Activated gamma-delta T cell (primary cell): ENCODE measurements around the gene ORC1.
"Not testable (repeated sequence)": the region's sequence is repeated elsewhere in the genome, so short reads cannot be mapped to it uniquely, and the experiment has no call there.

Experiments used
- DNase-seq: peaks from one replicate; lab custom pipeline; 2025; lab: John Stamatoyannopoulos, UW

The ORC1 gene

DNA sequence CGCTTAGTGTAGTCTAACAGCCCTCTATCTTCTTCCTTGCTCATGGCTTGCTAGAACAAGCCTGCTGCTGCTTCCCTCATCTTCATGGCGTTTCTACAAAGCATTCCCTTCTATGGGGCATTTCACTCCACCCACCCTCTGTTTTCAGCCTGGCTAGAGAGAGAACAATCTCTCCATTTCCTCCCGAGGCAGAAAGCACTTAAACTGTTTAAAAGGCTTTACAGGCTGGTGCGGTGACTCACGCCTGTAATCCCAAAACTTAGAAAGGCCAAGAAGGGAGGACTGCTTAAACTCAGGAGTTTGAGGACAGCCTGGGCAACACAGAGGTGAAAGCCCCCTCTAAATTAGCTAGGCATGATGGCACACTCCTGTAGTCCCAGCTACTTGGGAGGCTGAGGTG is 17.8 kb downstream of the ORC1 start:
- no peak for DNase-seq

DNA sequence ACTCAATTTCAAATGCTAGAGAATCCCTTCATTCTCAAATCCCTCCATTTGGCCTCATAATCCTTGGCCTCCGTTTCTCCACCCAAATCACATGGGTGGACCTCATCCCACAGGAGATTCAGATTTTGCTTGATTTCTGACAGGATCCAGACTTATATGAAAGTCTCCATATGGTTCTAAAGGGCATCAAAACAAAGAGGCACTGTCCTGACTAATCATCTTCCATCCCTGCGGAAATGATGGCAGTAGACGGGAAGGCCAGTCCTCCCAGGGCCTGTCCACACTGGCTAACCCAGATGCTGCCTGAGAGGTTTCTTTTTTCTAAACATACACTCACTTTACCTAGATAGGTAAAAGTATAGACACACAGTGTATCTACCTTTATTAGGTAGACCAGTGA is 18.8 kb downstream of the ORC1 start:
- no peak for DNase-seq

- DNase-seq: not testable (repeated sequence)
These were observed 34.4 kb downstream of the ORC1 start for GRCh38 chr1:52369851-52370250.

DNA sequence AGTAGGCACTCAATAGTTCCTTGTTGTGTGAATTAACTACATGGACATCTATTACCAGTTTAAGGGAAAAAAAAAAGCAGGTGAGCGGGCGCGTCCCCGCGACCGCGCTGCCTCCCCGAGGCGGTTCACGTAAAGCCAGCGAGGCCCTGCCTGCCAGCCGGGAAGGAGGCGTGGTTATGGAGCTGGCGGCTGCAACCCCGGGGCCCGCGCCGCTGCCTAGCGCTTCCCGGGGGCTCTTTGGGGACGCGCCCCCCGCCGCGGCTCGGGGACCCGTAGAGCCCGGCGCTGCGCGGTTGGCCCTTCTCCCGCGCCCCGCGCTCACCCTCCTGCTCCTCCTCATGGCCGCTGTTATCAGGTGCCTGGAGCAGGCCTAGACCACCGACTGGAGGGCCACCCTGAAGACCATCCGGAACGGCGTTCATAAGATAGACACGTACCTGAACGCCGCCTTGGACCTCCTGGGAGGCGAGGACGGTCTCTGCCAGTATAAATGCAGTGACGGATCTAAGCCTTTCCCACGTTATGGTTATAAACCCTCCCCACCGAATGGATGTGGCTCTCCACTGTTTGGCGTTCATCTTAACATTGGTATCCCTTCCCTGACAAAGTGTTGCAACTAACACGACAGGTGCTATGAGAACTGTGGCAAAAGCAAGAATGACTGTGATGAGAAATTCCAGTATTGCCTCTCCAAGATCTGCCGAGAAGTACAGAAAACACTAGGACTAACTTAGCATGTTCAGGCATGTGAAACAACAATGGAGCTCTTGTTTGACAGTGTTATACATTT is 35.6 kb downstream of the ORC1 start:
- DNase-seq: peak; percentile 29

GRCh38 chr1:52367272-52367671 is 37.0 kb downstream of the ORC1 start:
- DNase-seq: no peak

- DNase-seq: no peak
These were observed 37.8 kb downstream of the ORC1 start for GRCh38 chr1:52366517-52366827.

DNA sequence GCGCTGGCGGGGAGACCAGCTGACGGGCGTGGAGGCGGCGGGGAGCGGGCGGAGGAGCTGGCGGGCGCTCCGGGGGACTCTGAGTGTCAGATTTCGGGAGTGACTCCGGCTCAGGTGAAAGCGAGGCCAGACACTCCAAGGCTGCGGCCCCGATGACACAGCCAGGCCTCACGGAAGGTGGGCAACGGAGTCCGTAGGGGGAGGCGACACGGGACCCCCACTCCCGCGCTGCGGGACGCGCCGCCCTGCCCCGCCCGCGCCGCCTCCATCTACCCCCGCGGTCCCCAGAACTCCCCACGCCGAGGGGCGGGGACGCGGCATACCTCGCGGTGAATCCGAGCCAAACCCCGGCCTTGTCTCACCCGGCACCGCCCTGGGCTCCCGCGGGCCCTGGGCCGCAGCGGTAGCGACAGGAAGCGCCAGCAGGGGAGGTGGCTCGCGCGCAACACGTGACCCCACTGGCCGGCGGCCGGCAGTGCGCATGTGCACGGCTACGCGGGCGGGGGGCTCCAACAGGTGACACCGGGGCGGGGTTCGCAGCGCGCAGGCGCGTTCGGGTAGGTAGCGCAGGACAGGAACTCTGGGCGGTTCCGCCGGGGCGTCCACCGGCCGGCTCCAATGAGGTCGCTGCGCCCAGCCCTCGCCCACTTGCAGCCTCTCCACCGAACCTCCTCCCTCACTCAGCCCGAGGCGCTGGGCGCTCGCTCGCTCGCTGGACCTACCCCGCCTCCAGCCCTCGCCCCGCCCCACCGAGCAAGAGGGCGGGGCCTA is 38.3 kb downstream of the ORC1 start, which contains the start of gene CC2D1B:
TSS of gene CC2D1B (minus strand) at position 460 of the 771 bp plus-strand sequence. CDS start 1,585 bp downstream, outside the sequence.
- peak; percentile 100 for DNase-seq

DNA sequence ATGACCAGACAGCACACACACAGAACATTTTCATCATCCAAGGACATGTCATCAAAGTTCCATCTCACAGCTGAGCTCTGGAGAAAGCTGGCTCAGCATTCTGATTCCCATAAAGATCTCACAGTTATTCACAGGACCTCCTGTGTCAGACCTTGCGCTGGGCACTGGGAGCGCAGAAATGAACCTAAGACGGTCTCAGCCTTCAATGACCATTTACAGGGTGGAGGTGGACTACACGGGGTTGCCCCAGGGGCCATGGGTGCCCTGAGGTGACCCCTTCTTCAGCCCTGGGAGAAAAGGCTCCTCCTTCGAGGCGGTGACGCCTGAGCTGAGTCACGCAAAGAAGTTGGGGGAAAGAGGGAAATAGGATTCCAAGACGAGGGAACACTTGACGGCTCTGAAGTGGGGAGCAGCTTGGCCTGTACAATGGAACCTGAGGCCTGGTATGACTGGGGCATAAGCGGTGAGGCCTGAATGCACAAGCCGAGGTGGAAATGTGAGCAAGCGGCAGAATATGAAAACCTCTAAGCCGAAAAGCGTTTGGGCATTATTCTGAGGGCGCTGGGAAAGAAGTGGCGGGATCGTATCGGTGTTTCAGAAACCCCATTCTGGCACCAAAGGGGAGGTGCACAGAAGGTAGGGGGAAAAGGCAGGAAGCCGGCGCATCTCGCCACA is 39.0 kb downstream of the ORC1 start:
- DNase-seq: no peak

DNA sequence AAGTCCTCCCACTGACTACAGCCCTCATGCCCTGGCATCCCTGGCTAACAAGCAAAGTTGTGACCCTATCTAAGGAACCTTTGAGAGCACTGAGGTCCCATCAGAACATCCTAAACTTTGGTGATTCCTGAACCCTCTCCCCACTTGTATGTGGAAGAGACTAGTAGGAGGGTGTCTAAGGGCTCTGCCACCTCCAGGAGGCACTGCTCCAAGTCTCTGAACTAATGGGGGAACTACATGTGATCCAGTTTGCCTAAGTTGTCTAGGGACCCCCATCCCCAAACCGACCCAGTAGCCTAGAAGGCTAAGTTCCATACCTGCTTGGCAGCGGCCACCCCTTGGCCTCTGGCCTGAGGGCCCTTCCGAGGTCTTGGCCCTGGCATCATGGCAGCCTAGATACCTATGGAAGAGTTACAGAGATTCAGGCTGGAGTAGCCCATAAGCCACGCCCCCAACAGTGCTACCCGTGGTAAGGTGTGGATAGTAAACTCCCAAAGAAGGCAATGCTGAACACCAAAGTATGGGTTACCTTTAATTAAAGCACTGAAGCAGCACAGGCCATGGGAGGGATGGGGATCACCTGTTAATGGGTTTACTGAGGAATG is 39.9 kb downstream of the ORC1 start:
- no peak for DNase-seq

DNA sequence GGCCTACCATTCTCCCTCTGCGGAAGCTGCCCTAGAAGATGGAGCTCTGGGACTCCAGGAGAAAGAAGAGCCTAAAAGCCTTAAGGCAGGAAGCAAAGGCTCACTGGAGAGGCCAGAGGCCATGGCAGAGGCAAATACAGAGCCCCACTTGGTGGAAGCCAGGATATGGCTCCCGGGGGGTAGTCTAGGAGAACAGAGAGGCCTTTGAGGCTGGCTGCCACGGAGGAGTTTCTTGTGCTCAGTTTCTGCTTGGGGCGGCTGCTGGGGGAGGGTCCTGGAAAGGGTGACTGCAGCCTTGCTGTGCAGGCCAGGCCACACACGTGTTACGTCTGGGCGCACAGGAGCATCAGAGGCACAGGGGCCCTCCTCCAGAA is 43.6 kb downstream of the ORC1 start:
- no peak for DNase-seq

- DNase-seq: no peak
These were observed 44.3 kb downstream of the ORC1 start for GRCh38 chr1:52359676-52360594.

DNA sequence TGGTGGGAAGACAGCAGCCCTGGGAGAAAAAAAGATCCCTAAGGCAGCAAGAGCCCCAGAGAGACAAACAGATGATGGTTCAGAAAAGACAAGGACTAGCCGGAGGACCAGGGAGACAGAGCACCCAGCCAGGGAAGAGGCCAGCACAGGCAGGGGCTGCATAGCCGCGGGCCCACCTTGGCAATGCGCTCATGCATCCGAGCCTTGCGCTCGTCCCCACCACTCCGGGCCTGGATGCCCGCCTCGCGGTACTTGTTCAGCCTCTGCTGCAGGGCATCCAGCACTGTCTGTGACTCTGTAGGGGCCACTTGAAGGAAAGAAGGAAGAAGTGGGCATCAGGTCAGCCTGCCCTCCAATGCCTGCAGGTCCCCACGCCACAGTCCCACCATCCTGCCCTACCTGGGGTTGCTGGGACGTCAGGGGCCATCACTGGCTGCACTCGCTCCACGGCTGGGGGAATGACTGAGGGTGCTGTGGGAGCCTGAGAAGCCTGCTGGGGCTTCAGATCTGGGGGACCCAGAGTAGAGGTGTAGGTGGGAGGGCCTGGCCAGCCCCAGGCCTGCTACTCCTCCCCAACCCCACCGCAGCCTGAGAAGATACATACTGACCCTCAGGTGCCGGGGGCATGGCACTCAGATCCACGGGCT is 45.2 kb downstream of the ORC1 start:
- no peak for DNase-seq

GRCh38 chr1:52357397-52357796 is 46.8 kb downstream of the ORC1 start:
- DNase-seq: no peak

GRCh38 chr1:52356818-52357355 is 47.3 kb downstream of the ORC1 start:
- no peak for DNase-seq

DNA sequence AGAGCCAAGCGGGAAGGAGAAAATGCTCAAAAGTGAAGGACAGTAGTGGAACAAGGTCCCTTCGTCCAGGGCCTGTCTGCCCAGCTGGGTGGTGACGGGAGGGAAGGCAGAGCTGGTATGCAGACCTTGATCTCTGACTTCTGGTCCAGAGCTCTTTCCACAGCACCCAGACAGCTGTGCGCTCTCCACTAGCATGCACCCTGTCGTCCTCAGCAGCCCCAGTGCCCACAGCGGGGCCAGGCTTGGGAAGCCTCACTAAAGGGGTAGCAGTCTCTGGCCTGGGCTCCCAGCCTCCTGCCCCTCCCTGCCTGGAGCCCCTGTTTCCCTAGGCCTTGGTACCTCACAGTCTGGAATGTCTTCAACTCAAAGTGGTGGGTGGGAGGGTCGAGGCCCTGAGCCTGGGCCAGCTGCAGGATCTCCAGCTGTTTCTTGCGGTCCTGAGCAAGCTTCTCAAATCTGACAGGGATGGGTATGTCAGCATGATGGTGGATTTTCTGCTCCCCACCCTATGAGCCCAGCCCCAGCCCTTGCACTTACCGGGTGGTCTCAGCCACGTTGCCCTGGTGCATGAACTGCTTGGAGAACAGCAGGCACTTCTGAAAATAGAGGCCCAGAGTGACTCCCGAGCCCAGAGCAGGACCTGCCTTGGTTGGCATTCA is 48.2 kb downstream of the ORC1 start:
- no peak for DNase-seq

GRCh38 chr1:52355436-52355835 is 48.8 kb downstream of the ORC1 start:
- DNase-seq: no peak

GRCh38 chr1:52352690-52353089 is 51.5 kb downstream of the ORC1 start:
- no peak for DNase-seq

GRCh38 chr1:52348704-52349300 is 55.4 kb downstream of the ORC1 start:
- DNase-seq: no peak

- no peak for DNase-seq
These were observed 57.6 kb downstream of the ORC1 start for GRCh38 chr1:52346653-52347052.

- no peak for DNase-seq
These were observed 59.0 kb downstream of the ORC1 start for GRCh38 chr1:52345252-52345651.
